Lower leg skin (tissue), 3 donors: Measurements from ENCODE around the gene TULP1.

ENCODE experiments used
- POLR2A ChIP-seq, 2 donors: fragments of 450-650 bp; IDR thresholded peaks; one replicate each; pipeline ENCODE4 v1.6.1; 2016 to 2017; ENCODE audit warnings: antibody characterized with exemption in 2 of 2, mild to moderate bottlenecking in 1 of 2, moderate library complexity in 1 of 2
- TF ChIP-seq, protein P1 (sequence below), 3 donors: fragments of 450-650 bp; IDR thresholded peaks; one replicate each; pipeline ENCODE4 v1.5.1; 2016; ENCODE audit warnings: antibody characterized with exemption in 3 of 3, mild to moderate bottlenecking in 3 of 3, moderate library complexity in 2 of 3

DNA sequence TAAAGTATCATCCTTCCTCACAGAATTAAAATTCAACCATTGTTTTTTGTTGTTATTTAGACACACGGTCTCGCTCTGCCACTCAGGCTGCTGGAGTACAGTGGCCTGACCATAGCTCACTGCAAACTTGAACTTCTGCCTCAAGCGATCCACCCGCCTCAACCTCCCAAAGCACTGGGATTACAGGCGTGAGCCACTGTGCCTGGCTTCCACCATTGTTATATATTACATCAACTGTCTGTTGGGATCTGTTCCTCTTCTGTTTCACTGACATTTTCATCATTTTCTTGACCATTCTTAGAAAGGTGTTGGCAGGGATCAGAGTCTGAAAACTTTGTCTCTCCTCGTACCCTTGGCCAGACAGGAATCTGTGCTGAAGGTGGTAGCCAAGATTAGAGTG lies 21.3 kb upstream of the TULP1 start:
- no peak for TF ChIP-seq POLR2A (IDR thresholded peaks at IDR 0.05)
- TF ChIP-seq, protein P1, sequence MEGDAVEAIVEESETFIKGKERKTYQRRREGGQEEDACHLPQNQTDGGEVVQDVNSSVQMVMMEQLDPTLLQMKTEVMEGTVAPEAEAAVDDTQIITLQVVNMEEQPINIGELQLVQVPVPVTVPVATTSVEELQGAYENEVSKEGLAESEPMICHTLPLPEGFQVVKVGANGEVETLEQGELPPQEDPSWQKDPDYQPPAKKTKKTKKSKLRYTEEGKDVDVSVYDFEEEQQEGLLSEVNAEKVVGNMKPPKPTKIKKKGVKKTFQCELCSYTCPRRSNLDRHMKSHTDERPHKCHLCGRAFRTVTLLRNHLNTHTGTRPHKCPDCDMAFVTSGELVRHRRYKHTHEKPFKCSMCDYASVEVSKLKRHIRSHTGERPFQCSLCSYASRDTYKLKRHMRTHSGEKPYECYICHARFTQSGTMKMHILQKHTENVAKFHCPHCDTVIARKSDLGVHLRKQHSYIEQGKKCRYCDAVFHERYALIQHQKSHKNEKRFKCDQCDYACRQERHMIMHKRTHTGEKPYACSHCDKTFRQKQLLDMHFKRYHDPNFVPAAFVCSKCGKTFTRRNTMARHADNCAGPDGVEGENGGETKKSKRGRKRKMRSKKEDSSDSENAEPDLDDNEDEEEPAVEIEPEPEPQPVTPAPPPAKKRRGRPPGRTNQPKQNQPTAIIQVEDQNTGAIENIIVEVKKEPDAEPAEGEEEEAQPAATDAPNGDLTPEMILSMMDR (IDR thresholded peaks at IDR 0.05) = no peak
